ENCODE data around the gene MAPKAPK2.

MAPKAPK2 gene

GRCh38 chr1:206666031-206666561, 18.6 kb upstream of the MAPKAPK2 start:
- Histone ChIP-seq H3K79me2 (ENCODE audit: insufficient read depth, low read depth) (no peaks in the 10 kb centered on the region), H3K9ac (no peak overlapping the region), H3K4me1 (ENCODE audit: low read depth, poor library complexity, severe bottlenecking) (peaks cover 9% of the 10 kb centered on the region), H3K27me3 (ENCODE audit: insufficient read depth, low read depth) (peaks cover 20% of the 10 kb centered on the region), H3K4me3 (IDR thresholded peaks at IDR 0.05; ENCODE audit: insufficient read depth, low read depth, low read length) (no peak overlapping the region), H3K4me2 (no peak overlapping the region), H4K20me1 (ENCODE audit: insufficient read depth) (no peaks in the 10 kb centered on the region), H3K36me3 (ENCODE audit: insufficient read depth) (no peaks in the 10 kb centered on the region), H3K27ac (no peak overlapping the region), H2AFZ (ENCODE audit: low read depth) (no peak overlapping the region)
- no peak for TF ChIP-seq CTCF (conservative IDR thresholded peaks at IDR 0.05; ENCODE audit: low read depth, low read length)

GRCh38 chr1:206666954-206667665, 17.6 kb upstream of the MAPKAPK2 start:
- no peaks in the 10 kb centered on the region for H3K36me3 ChIP-seq (ENCODE audit: insufficient read depth)
- H3K9ac ChIP-seq = no peak overlapping the region
- peaks cover 20% of the 10 kb centered on the region for H3K27me3 ChIP-seq (ENCODE audit: insufficient read depth, low read depth)
- H3K4me3 ChIP-seq (IDR thresholded peaks at IDR 0.05; ENCODE audit: insufficient read depth, low read depth, low read length) = no peak overlapping the region
- no peaks in the 10 kb centered on the region for H4K20me1 ChIP-seq (ENCODE audit: insufficient read depth)
- no peak for TF ChIP-seq CTCF (conservative IDR thresholded peaks at IDR 0.05; ENCODE audit: low read depth, low read length)
- no peaks in the 10 kb centered on the region for H3K79me2 ChIP-seq (ENCODE audit: insufficient read depth, low read depth)
- H3K27ac ChIP-seq = no peak overlapping the region
- no peak overlapping the region for H3K4me2 ChIP-seq
- peaks cover 9% of the 10 kb centered on the region for H3K4me1 ChIP-seq (ENCODE audit: low read depth, poor library complexity, severe bottlenecking)
- H2AFZ ChIP-seq (ENCODE audit: low read depth) = no peak overlapping the region

- Histone ChIP-seq H3K27me3 (ENCODE audit: insufficient read depth, low read depth) (peaks cover 12% of the 10 kb centered on the region), H3K4me3 (IDR thresholded peaks at IDR 0.05; ENCODE audit: insufficient read depth, low read depth, low read length) (no peak overlapping the region), H3K4me1 (ENCODE audit: low read depth, poor library complexity, severe bottlenecking) (peaks cover 21% of the 10 kb centered on the region), H3K36me3 (ENCODE audit: insufficient read depth) (no peaks in the 10 kb centered on the region), H3K4me2 (no peak overlapping the region), H3K9ac (no peak overlapping the region), H3K79me2 (ENCODE audit: insufficient read depth, low read depth) (no peaks in the 10 kb centered on the region), H2AFZ (ENCODE audit: low read depth) (no peak overlapping the region), H4K20me1 (ENCODE audit: insufficient read depth) (no peaks in the 10 kb centered on the region), H3K27ac (no peak overlapping the region)
- TF ChIP-seq CTCF (conservative IDR thresholded peaks at IDR 0.05; ENCODE audit: low read depth, low read length) = no peak
Observed at GRCh38 chr1:206668351-206668750, 16.4 kb upstream of the MAPKAPK2 start.

- peaks cover 6% of the 10 kb centered on the region; the same call in 1 of the 2 replicates for H3K27me3 ChIP-seq (ENCODE audit: insufficient read depth, low read depth)
- H2AFZ ChIP-seq (ENCODE audit: low read depth) = no peak overlapping the region
- TF ChIP-seq CTCF (conservative IDR thresholded peaks at IDR 0.05; ENCODE audit: low read depth, low read length) = no peak
- H3K27ac ChIP-seq = no peak overlapping the region
- no peak overlapping the region for H3K4me2 ChIP-seq
- H3K4me3 ChIP-seq (IDR thresholded peaks at IDR 0.05; ENCODE audit: insufficient read depth, low read depth, low read length) = no peak overlapping the region
- H4K20me1 ChIP-seq (ENCODE audit: insufficient read depth) = no peaks in the 10 kb centered on the region
- peaks cover 17% of the 10 kb centered on the region for H3K4me1 ChIP-seq (ENCODE audit: low read depth, poor library complexity, severe bottlenecking)
- no peak overlapping the region for H3K9ac ChIP-seq
- H3K36me3 ChIP-seq (ENCODE audit: insufficient read depth) = no peaks in the 10 kb centered on the region
- H3K79me2 ChIP-seq (ENCODE audit: insufficient read depth, low read depth) = no peaks in the 10 kb centered on the region
Observed at GRCh38 chr1:206668874-206669410, 15.8 kb upstream of the MAPKAPK2 start.

Measured in KMS-11 (cell line).